Breast epithelium (tissue), 3 donors: ENCODE results near the gene PTGES2.

ENCODE experiments used
- POLR2A ChIP-seq: fragments of 450-650 bp; IDR thresholded peaks from one replicate; pipeline ENCODE4 v1.6.1; 2016; ENCODE audit warnings: antibody characterized with exemption, mild to moderate bottlenecking, moderate library complexity
- TF ChIP-seq, protein P1 (sequence below), 3 donors: fragments of 450-650 bp; IDR thresholded peaks; one replicate each; pipeline ENCODE4 v1.5.1; 2016 to 2017; ENCODE audit warnings: antibody characterized with exemption in 3 of 3, mild to moderate bottlenecking in 3 of 3, moderate library complexity in 3 of 3

DNA sequence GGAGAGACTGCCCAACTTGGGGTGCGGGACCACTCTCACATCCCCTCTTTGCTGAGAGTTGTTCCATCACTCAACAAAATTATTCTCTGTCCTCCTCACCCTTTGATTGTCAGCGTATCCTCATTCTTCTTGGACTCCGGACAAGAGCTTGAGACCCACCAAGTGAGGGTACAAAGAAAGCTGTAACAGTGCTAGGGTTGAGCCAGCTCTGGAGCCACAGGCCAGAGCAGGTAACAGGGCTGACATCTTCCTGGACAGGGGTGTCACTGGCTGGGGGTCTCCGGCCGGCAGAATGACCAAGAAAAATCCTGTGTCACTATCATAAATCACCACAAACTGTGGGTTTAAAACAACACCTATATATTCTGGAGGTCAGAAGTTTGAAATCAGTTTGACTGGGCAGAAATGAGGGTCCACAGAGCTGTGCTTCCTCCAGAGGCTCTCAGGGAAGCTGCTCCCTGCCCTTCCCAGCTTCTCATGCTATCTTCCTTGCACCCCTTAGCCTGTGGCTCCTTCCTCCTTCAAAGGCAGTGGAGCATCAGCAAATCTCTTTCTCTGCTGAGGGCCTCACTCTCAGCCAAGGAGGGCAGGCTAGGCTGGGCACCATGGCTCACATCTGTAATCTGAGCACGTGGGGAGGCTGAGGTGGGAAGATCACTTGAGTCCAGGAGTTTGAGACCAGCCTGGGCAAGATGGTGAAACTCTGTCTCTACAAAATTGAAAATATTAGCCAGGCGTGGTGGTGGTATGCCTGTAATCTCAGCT, 28.4 kb upstream of the PTGES2 start:
- TF ChIP-seq, protein P1, sequence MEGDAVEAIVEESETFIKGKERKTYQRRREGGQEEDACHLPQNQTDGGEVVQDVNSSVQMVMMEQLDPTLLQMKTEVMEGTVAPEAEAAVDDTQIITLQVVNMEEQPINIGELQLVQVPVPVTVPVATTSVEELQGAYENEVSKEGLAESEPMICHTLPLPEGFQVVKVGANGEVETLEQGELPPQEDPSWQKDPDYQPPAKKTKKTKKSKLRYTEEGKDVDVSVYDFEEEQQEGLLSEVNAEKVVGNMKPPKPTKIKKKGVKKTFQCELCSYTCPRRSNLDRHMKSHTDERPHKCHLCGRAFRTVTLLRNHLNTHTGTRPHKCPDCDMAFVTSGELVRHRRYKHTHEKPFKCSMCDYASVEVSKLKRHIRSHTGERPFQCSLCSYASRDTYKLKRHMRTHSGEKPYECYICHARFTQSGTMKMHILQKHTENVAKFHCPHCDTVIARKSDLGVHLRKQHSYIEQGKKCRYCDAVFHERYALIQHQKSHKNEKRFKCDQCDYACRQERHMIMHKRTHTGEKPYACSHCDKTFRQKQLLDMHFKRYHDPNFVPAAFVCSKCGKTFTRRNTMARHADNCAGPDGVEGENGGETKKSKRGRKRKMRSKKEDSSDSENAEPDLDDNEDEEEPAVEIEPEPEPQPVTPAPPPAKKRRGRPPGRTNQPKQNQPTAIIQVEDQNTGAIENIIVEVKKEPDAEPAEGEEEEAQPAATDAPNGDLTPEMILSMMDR (IDR thresholded peaks at IDR 0.05) = no peak
- TF ChIP-seq POLR2A = no peak
